IPS-18c (cell line): Measurements from ENCODE around the gene STUB1.

Experiments used
- H3K4me3 ChIP-seq: 2 replicates; pipeline ENCODE4 v1.7.0; 2013; ENCODE audit warnings: low read depth, mild to moderate bottlenecking, low read length, moderate library complexity; ENCODE audit not compliant: insufficient read depth
- H3K9me3 ChIP-seq: one replicate; pipeline ENCODE4 v1.6.1; 2013; ENCODE audit warnings: mild to moderate bottlenecking, low read length, moderate library complexity; ENCODE audit not compliant: control insufficient read depth, insufficient read depth

STUB1 gene

DNA sequence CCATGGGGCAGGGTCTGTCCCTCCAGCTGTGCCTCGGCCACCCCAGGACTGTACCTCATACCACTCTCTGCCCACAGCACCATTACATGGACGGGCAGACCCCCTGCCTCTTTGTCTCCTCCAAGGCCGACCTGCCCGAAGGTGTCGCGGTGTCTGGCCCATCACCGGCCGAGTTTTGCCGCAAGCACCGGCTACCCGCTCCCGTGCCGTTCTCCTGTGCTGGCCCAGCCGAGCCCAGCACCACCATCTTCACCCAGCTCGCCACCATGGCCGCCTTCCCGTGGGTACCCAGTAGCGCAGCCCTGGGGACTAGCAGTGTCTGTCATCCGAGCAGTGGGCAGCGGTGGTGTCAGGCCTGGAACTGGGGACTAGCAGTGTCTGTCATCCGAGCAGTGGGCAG, 7.4 kb upstream of the STUB1 start:
- Histone ChIP-seq H3K4me3 (no peak overlapping the region), H3K9me3 (no peaks in the 10 kb centered on the region)

DNA sequence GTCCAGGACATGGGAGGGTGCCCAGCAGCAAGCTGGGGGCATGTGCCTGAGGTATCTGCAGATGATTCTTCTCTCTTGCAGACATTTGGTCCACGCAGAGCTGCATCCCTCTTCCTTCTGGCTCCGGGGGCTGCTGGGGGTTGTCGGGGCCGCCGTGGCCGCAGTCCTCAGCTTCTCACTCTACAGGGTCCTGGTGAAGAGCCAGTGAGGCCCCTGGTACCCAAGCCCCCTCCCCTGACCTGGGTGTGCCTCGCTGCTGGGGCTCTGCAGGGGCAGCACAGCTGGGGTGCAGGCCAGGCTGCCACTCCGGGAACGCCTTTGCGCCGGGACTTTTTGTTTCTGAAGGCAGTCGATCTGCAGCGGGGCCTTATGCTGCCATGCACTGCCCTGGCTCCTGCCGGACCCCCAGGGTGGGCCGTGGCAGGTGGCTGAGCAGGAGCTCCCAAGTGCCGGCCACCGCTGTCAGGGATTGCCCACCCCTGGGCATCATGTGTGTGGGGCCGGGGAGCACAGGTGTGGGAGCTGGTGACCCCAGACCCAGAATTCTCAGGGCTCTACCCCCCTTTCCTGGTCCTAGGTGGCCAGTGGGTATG, 6.7 kb upstream of the STUB1 start:
- H3K4me3 ChIP-seq, result no peak overlapping the region
- no peaks in the 10 kb centered on the region for H3K9me3 ChIP-seq

DNA sequence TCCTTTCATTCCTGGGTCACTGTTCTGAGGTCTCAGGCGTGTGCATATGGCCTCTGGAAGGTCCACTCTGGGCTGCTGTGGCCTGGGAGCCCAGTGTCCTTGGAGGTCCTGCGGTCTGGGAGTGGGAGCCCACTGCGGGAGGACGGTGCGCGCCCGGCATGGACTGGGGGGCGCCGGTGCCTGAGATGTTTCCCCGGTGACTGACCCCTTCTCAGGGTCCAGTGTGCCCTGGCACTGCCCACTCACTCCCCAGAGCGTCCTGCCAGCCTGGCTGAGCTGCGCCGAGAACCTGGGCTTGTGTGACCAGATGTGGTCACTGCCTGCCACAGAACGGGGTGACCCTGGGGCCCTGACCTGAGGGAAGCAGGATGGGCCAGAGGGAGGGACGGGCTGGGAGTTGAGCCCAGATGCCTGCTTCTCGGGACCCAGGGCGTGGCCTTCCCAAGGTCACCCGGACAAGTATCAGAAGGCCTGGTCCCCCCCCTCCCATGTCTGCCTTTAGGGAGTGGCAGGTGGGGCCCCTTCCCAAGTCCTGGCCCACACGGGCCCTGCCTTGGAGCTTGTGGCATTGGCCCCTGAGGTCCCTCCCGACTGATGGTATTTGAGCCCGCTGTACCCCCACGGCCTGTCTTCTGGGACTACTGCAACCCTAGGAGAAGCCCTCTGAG, 5.9 kb upstream of the STUB1 start:
- Histone ChIP-seq H3K9me3 (no peaks in the 10 kb centered on the region), H3K4me3 (peak overlapping the region; percentile 0; the same call in 1 of the 2 replicates)

DNA sequence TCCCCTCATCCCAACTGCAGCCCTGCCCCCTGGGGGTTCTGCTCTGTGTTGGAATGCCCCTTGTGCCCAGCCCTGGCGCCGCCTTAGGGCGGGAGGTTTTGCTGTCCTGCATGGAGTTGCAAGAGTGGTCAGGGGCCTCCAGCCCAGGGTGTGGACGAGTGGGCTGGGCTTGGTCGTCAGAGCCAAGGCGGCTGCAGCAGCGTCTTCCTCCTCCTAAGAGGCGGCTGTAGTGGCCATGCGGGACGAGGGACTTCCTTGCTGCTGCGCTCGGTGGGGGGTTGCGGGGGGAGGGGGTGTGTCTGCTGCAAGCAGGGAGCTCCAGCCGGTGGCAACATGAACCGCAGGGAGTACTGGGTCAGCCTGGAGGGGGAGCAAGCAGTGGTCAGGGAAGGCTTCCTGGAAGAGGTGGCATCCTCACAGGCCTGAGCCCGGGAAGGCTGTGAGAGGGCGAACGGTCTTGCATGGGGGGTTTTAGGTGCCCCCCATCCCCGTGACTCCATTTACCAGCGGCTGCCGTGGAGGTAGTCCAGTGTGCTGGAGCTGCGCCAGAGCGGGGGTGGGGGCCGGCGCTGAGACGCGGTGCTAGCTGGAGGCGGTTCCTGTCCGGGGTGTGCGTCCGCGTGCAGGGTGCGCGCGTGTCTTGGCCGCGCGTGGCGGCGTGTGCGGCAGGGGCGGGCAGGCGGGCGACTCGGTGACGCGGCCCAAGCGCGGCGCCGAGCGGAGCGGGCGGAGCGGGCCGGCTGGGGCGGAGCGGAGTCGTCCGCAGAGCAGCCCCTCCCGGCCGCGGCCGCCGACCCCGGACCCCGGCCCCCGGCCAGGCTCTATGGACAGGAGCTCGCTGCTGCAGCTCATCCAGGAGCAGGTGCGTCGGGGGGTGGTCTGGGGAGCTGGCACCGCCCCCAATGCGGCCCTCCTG, 5.0 kb upstream of the STUB1 start, which contains the start of gene RHBDL1:
TSS of gene RHBDL1 (plus strand) at position 704 of the 916 bp plus-strand sequence. CDS start at position 824, 120 bp downstream.
- Histone ChIP-seq H3K4me3 (peak within 1 kb of the TSS; percentile 47), H3K9me3 (no peaks in the 10 kb centered on the region)

DNA sequence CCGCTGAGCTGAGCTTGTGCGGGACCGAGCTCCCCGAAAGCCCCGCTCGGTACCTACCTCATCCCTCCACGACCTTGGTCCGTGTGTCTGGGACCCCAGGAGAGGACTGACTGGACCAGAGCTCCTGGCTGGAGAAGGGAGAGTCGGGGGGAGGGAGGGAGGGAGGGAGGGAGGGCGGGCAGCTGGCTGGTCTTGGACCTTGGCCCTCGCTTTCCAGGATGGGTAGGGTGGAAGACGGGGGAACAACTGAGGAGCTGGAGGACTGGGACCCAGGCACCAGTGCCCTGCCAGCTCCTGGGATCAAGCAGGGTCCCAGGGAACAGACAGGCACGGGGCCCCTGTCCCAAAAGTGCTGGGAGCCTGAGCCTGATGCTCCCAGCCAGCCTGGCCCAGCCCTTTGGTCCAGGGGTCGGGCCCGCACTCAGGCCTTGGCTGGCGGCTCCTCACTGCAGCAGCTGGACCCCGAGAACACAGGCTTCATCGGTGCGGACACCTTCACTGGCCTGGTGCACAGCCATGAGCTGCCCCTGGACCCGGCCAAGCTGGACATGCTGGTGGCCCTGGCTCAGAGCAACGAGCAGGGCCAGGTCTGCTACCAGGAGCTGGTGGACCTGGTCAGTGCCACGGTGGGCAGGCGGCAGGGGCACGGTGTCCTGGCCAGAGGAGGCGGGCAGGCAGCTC, 4.2 kb upstream of the STUB1 start:
- Histone ChIP-seq H3K4me3 (peak overlapping the region; percentile 47), H3K9me3 (no peaks in the 10 kb centered on the region)

DNA sequence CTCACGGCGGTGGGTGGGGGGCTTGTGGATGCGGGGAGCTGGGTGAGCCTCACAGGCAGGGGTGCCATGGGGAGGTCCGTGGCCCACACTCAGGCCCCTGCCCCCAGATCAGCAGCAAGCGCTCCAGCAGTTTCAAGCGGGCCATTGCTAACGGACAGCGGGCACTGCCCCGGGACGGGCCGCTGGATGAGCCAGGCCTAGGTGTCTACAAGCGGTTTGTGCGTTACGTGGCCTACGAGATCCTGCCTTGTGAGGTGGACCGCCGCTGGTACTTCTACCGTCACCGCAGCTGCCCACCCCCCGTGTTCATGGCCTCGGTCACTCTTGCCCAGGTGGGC, 3.7 kb upstream of the STUB1 start:
- Histone ChIP-seq H3K4me3 (peak overlapping the region; percentile 15; the same call in 1 of the 2 replicates), H3K9me3 (no peaks in the 10 kb centered on the region)

DNA sequence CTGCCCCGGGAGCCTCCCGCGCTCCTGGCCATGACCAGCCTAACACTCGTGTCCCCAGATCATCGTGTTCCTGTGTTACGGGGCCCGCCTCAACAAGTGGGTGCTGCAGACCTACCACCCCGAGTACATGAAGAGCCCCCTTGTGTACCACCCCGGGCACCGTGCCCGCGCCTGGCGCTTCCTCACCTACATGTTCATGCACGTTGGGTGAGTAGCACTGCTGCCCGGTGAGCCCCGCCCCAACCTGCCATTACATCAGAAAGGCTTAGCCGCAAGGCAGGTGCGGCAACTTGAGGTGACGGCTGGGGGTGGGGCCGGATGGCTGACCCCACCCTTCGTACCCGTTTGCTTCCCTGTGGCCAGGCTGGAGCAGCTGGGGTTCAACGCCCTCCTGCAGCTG, 3.3 kb upstream of the STUB1 start:
- Histone ChIP-seq H3K4me3 (peak overlapping the region; percentile 15; the same call in 1 of the 2 replicates), H3K9me3 (no peaks in the 10 kb centered on the region)

DNA sequence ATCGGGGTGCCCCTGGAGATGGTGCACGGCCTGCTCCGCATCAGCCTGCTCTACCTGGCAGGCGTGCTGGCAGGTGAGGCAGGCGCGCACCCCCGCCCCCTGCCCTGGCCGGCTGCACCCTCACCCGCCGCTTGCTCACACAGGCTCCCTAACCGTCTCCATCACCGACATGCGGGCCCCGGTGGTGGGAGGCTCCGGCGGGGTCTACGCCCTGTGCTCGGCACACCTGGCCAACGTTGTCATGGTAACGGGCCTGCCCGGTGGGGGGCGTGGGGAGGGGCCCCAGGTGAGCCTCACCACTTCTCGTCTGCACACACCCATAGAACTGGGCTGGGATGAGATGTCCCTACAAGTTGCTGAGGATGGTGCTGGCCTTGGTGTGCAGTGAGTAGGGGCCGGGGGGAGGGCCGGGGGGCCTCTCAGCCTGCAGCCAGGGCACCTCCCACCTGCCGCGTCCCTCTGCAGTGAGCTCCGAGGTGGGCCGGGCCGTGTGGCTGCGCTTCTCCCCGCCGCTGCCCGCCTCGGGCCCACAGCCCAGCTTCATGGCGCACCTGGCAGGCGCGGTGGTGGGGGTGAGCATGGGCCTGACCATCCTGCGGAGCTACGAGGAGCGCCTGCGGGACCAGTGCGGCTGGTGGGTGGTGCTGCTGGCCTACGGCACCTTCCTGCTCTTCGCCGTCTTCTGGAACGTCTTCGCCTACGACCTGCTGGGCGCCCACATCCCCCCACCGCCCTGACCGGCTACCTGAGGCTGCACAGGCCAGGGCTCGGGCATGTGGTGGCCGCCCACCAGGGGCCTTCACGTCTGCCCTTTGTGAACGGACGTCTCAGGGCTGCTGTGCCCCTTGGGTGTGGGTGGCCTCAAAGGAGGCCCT, 2.7 kb upstream of the STUB1 start:
- H3K4me3 ChIP-seq, result peak overlapping the region; percentile 15; the same call in 1 of the 2 replicates

DNA sequence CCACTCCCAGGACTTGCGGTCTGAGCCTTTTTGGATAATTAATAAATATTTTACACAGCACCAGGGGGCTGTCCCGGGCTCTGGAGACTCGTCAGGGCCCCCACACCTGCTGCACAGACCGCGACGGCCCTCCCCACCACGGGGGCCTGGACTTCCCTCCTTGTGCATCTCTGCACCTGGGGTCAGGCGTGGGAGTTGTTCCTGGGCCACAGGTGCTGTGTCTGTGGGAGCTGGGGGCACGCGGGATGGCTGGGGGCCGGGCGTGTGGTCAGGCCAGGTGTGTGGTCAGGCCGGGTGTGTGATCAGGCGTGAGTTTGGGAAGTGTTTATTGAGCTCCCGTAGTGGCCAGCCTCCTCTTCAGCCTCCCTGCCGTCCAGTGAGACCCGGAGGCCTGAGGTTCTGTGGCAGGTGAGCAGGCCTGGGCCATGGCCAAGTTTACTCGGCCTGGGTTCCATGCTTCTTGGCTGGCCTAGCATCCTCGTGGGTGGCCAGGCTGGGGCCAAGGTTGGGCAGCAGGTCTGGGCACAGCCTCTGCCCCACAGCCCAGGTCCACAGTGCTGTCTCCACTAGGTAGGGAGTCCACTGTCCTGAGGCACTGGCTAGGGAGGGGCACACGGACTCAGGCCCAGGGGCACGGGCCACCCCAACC, 1.9 kb upstream of the STUB1 start:
- no peaks in the 10 kb centered on the region for H3K9me3 ChIP-seq
- no peak overlapping the region for H3K4me3 ChIP-seq

More for the DNA sequence above, 2.7 kb upstream of the STUB1 start:
- H3K9me3 ChIP-seq, result no peaks in the 10 kb centered on the region

DNA sequence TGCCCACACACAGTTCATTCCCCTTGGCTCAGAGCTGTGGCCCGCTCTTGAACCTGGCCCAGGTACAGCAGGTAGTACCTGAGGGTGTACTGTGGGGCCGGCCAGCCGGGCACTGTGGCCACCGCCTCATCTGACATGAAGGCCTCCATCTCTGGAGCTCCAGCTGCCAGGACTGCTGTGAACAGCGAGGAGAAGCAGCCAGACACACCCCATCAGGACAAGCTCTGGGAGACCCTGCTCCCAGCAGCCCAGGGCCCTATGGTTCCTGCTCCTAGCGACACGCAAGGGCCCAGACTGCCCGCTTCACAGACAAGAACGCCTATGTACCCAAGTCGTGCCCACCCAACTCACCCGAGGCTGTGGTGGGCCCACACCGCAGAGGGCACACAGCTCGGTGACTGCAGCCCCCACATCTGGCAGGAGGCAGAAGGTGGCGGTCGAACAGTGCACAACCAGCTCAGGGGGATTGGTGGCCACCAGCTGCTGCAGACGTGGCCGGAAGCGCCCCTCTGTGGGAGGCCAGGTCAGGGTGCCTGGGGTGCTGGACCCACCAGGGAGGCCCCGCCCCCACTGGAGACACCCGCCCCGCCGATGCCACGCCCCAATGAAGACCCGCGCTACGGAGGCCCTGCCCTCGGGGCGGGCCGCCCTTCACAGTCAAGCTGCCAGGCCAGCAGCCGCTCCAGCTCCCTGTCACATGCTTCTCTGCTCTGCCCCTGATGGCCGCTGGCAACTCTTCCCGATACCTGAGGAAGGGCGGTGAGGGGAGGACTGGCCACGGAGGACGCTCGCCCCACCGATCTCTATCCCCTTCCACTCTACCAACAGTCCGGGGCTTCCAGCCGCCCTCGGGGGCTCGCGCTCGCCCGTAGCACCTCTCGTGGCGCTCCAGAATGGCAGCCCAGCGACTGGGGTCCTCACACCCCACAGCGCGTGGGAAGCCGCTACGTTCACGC, 1.1 kb upstream of the STUB1 start:
- H3K9me3 ChIP-seq, result no peaks in the 10 kb centered on the region
- peak overlapping the region; percentile 40 for H3K4me3 ChIP-seq

DNA sequence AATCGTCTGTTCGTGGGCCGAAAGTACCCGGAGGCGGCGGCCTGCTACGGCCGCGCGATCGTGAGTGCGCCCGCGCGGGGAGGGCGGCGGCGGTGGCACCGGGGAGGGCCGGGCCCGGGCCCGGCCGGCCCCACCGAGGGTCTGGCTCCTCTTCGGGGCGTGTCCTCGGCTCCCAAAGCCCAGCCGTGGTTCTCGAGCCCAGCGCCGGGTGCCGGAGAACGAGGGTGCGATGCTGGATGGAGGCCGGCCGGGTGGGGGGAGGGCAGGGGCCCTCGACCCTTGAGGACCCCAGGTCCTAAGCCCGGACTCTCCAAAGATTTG, 375 bp downstream of the STUB1 start:
- Histone ChIP-seq H3K4me3 (peak overlapping the region; percentile 80), H3K9me3 (no peaks in the 10 kb centered on the region)

DNA sequence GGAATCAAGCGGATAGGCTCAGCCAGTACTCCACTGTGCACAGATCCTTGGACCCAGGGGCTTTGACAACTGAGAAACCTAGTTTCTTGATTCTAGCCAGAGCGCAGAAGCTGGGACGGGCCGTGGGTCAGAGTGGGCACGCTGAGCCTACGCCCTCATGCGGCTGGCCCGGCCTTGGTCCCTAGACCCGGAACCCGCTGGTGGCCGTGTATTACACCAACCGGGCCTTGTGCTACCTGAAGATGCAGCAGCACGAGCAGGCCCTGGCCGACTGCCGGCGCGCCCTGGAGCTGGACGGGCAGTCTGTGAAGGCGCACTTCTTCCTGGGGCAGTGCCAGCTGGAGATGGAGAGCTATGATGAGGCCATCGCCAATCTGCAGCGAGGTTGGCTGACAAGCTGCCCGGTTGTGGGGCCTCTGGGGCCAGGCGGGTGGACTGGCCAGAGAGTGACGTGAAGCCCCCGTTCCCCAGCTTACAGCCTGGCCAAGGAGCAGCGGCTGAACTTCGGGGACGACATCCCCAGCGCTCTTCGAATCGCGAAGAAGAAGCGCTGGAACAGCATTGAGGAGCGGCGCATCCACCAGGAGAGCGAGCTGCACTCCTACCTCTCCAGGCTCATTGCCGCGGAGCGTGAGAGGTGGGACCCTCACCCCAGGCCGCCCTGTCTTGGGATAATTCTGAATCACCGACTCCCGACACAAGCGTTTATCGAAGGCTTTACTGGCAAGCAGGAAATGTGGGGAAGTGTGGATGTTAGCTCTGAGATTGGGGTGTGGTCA, 946 bp downstream of the STUB1 start:
- Histone ChIP-seq H3K4me3 (peak overlapping the region; percentile 80), H3K9me3 (no peaks in the 10 kb centered on the region)

DNA sequence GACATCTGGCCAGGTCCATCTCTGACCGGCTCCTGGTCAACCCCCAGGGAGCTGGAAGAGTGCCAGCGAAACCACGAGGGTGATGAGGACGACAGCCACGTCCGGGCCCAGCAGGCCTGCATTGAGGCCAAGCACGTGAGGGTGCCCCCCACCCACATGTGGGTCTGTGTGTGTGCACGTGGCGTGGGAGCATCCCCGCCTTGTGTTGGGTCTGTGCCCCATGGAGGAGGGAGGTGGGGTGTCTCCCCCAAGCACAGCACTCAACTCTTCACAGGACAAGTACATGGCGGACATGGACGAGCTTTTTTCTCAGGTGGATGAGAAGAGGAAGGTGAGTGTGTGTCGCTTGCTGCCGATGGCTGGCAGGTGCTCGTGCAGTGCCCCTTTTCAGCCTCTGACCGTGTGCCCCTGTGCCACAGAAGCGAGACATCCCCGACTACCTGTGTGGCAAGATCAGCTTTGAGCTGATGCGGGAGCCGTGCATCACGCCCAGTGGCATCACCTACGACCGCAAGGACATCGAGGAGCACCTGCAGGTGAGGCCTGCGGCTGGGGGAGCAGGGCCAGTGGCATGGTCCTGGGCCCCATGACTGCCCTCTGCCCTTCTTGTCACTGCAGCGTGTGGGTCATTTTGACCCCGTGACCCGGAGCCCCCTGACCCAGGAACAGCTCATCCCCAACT, 1.7 kb downstream of the STUB1 start:
- Histone ChIP-seq H3K9me3 (no peaks in the 10 kb centered on the region), H3K4me3 (peak overlapping the region; percentile 80)
